ENCODE measurements around the gene COL2A1.

COL2A1 gene

GRCh38 chr12:48004053-48004941, at the start of gene COL2A1:
Gene COL2A1, minus strand, starts transcription at chr12:48004476. Its CDS starts 155 bp downstream, at chr12:48004321.
- DNase-seq, result peak; percentile 65

GRCh38 chr12:48053883-48054282, 49.6 kb upstream of the COL2A1 start:
- DNase-seq, result no peak

GRCh38 chr12:48053122-48053521, 48.8 kb upstream of the COL2A1 start:
- no peak for DNase-seq

GRCh38 chr12:48051681-48052080, 47.4 kb upstream of the COL2A1 start:
- DNase-seq, result no peak

- DNase-seq, result no peak
Measured at GRCh38 chr12:48050174-48050573, 45.9 kb upstream of the COL2A1 start.

GRCh38 chr12:48045965-48046518, 41.8 kb upstream of the COL2A1 start:
- DNase-seq, result no peak

- no peak for DNase-seq
Measured at GRCh38 chr12:48045061-48045846, 41.0 kb upstream of the COL2A1 start.

GRCh38 chr12:48044396-48044795, 40.1 kb upstream of the COL2A1 start:
- no peak for DNase-seq

- DNase-seq, result no peak
Measured at GRCh38 chr12:48043771-48044170, 39.5 kb upstream of the COL2A1 start.

- no peak for DNase-seq
Measured at GRCh38 chr12:48041591-48042423, 37.5 kb upstream of the COL2A1 start.

GRCh38 chr12:48040354-48040753, 36.1 kb upstream of the COL2A1 start:
- DNase-seq, result no peak

- no peak for DNase-seq
Measured at GRCh38 chr12:48039151-48039550, 34.9 kb upstream of the COL2A1 start.

GRCh38 chr12:48038085-48038484, 33.8 kb upstream of the COL2A1 start:
- DNase-seq, result no peak

- DNase-seq, result no peak
Measured at GRCh38 chr12:48037267-48037915, 33.1 kb upstream of the COL2A1 start.

GRCh38 chr12:48036818-48037217, 32.5 kb upstream of the COL2A1 start:
- no peak for DNase-seq

- no peak for DNase-seq
Measured at GRCh38 chr12:48034835-48035805, 30.8 kb upstream of the COL2A1 start.

GRCh38 chr12:48033451-48033850, 29.2 kb upstream of the COL2A1 start:
- DNase-seq, result no peak

- DNase-seq, result no peak
Measured at GRCh38 chr12:48032597-48032996, 28.3 kb upstream of the COL2A1 start.

GRCh38 chr12:48031135-48031960, 27.1 kb upstream of the COL2A1 start:
- DNase-seq, result no peak

- DNase-seq, result no peak
Measured at GRCh38 chr12:48030173-48030650, 25.9 kb upstream of the COL2A1 start.

Data from activated CD8-positive, alpha-beta memory T cell treated with anti-CD3 and anti-CD28 coated beads, Interleukin-2, amount 50 U/mL, for 48 hours (primary cell).